ENCODE results near the gene HIVEP1. TPM values are rescaled to one million over a fixed set of nuclear protein-coding genes. Genes with fewer than 3 reads are reported as not detected.
A peak's percentile ranks its signal among the peaks of the same experiment; 100 is the strongest.

HIVEP1 gene
- total RNA-seq, 1 experiment from 2014 or later, result 16.3 TPM

GRCh38 chr6:12001706-12002435 lies 10.2 kb upstream of the HIVEP1 start:
- Histone ChIP-seq H3K9me3 (replicated peaks) (no peaks in the 10 kb centered on the region), H3K4me3 (no peak overlapping the region), H3K4me1 (replicated peaks) (no peaks in the 10 kb centered on the region), H3K27ac (no peak overlapping the region), H3K36me3 (no peaks in the 10 kb centered on the region), H3K27me3 (replicated peaks) (no peaks in the 10 kb centered on the region)
- no peak for DNase-seq (ENCODE audit: low read depth in 1 of 2, low spot score in 2 of 2)

- H3K4me3 ChIP-seq, result no peak overlapping the region
- DNase-seq (ENCODE audit: low read depth in 1 of 2, low spot score in 2 of 2), result no peak
- H3K4me1 ChIP-seq (replicated peaks), result peaks cover 13% of the 10 kb centered on the region
- H3K9me3 ChIP-seq (replicated peaks), result no peaks in the 10 kb centered on the region
- no peaks in the 10 kb centered on the region for H3K27me3 ChIP-seq (replicated peaks)
- no peak overlapping the region for H3K27ac ChIP-seq
- no peaks in the 10 kb centered on the region for H3K36me3 ChIP-seq
Observed at GRCh38 chr6:12007473-12007872, 4.6 kb upstream of the HIVEP1 start.

GRCh38 chr6:12007887-12008286 lies 4.2 kb upstream of the HIVEP1 start:
- H3K27me3 ChIP-seq (replicated peaks), result no peaks in the 10 kb centered on the region
- H3K27ac ChIP-seq, result peak overlapping the region; percentile 94; the same call in 1 of the 2 replicates
- no peaks in the 10 kb centered on the region for H3K36me3 ChIP-seq
- DNase-seq (ENCODE audit: low read depth in 1 of 2, low spot score in 2 of 2), result no peak
- peaks cover 13% of the 10 kb centered on the region for H3K4me1 ChIP-seq (replicated peaks)
- H3K9me3 ChIP-seq (replicated peaks), result no peaks in the 10 kb centered on the region
- peak overlapping the region; percentile 63 for H3K4me3 ChIP-seq

- H3K4me3 ChIP-seq, result peak overlapping the region; percentile 63
- H3K27me3 ChIP-seq (replicated peaks), result no peaks in the 10 kb centered on the region
- peak overlapping the region; percentile 94 for H3K27ac ChIP-seq
- H3K4me1 ChIP-seq (replicated peaks), result peaks cover 14% of the 10 kb centered on the region
- H3K36me3 ChIP-seq, result no peaks in the 10 kb centered on the region
- H3K9me3 ChIP-seq (replicated peaks), result no peaks in the 10 kb centered on the region
- DNase-seq (ENCODE audit: low read depth in 1 of 2, low spot score in 2 of 2), result peak; percentile 83 to 86
Observed at GRCh38 chr6:12008366-12009179, 3.5 kb upstream of the HIVEP1 start.

GRCh38 chr6:12009180-12009685 lies 2.9 kb upstream of the HIVEP1 start:
- peak in 1 of 2 experiments; percentile 54 for DNase-seq (ENCODE audit: low read depth in 1 of 2, low spot score in 2 of 2)
- peak overlapping the region; percentile 63 for H3K4me3 ChIP-seq
- peaks cover 21% of the 10 kb centered on the region for H3K4me1 ChIP-seq (replicated peaks)
- no peaks in the 10 kb centered on the region for H3K36me3 ChIP-seq
- no peaks in the 10 kb centered on the region for H3K27me3 ChIP-seq (replicated peaks)
- no peaks in the 10 kb centered on the region for H3K9me3 ChIP-seq (replicated peaks)
- peak overlapping the region; percentile 94 for H3K27ac ChIP-seq

GRCh38 chr6:12009876-12010634 lies 2.1 kb upstream of the HIVEP1 start:
- peaks cover 7% of the 10 kb centered on the region for H3K36me3 ChIP-seq
- no peaks in the 10 kb centered on the region for H3K9me3 ChIP-seq (replicated peaks)
- peak overlapping the region; percentile 94 for H3K27ac ChIP-seq
- peak overlapping the region; percentile 63 for H3K4me3 ChIP-seq
- peak in 1 of 2 experiments; percentile 31 for DNase-seq (ENCODE audit: low read depth in 1 of 2, low spot score in 2 of 2)
- no peaks in the 10 kb centered on the region for H3K27me3 ChIP-seq (replicated peaks)
- peaks cover 27% of the 10 kb centered on the region for H3K4me1 ChIP-seq (replicated peaks)

- peak in 1 of 2 experiments; percentile 72 for DNase-seq (ENCODE audit: low read depth in 1 of 2, low spot score in 2 of 2)
- Histone ChIP-seq H3K4me1 (replicated peaks) (peaks cover 27% of the 10 kb centered on the region), H3K27ac (peak overlapping the region; percentile 94), H3K36me3 (peaks cover 12% of the 10 kb centered on the region), H3K27me3 (replicated peaks) (no peaks in the 10 kb centered on the region), H3K9me3 (replicated peaks) (no peaks in the 10 kb centered on the region), H3K4me3 (peak overlapping the region; percentile 63)
Observed at GRCh38 chr6:12010635-12011275, 1.4 kb upstream of the HIVEP1 start.

GRCh38 chr6:12011276-12012037 lies 655 bp upstream of the HIVEP1 start:
- peaks cover 27% of the 10 kb centered on the region for H3K4me1 ChIP-seq (replicated peaks)
- H3K36me3 ChIP-seq, result peaks cover 19% of the 10 kb centered on the region
- peak overlapping the region; percentile 94 for H3K27ac ChIP-seq
- peak; percentile 95 to 99 for DNase-seq (ENCODE audit: low read depth in 1 of 2, low spot score in 2 of 2)
- H3K4me3 ChIP-seq, result peak overlapping the region; percentile 63
- no peaks in the 10 kb centered on the region for H3K9me3 ChIP-seq (replicated peaks)
- H3K27me3 ChIP-seq (replicated peaks), result no peaks in the 10 kb centered on the region

GRCh38 chr6:12012558-12013306 lies 620 bp downstream of the HIVEP1 start:
- Histone ChIP-seq H3K9me3 (replicated peaks) (no peaks in the 10 kb centered on the region), H3K27ac (peak overlapping the region; percentile 85), H3K36me3 (peaks cover 31% of the 10 kb centered on the region), H3K4me3 (peak overlapping the region; percentile 63), H3K4me1 (replicated peaks) (peaks cover 27% of the 10 kb centered on the region), H3K27me3 (replicated peaks) (no peaks in the 10 kb centered on the region)
- peak in 1 of 2 experiments; percentile 93 for DNase-seq (ENCODE audit: low read depth in 1 of 2, low spot score in 2 of 2)

GRCh38 chr6:12013307-12013719 lies 1.2 kb downstream of the HIVEP1 start:
- no peaks in the 10 kb centered on the region for H3K27me3 ChIP-seq (replicated peaks)
- H3K27ac ChIP-seq, result peak overlapping the region; percentile 85
- H3K36me3 ChIP-seq, result peaks cover 36% of the 10 kb centered on the region
- no peaks in the 10 kb centered on the region for H3K9me3 ChIP-seq (replicated peaks)
- peaks cover 22% of the 10 kb centered on the region for H3K4me1 ChIP-seq (replicated peaks)
- peak overlapping the region; percentile 63 for H3K4me3 ChIP-seq
- peak in 1 of 2 experiments; percentile 93 for DNase-seq (ENCODE audit: low read depth in 1 of 2, low spot score in 2 of 2)

- Histone ChIP-seq H3K27me3 (replicated peaks) (no peaks in the 10 kb centered on the region), H3K36me3 (peaks cover 39% of the 10 kb centered on the region), H3K4me3 (peak overlapping the region; percentile 63), H3K27ac (peak overlapping the region; percentile 85), H3K4me1 (replicated peaks) (peaks cover 21% of the 10 kb centered on the region), H3K9me3 (replicated peaks) (no peaks in the 10 kb centered on the region)
- DNase-seq (ENCODE audit: low read depth in 1 of 2, low spot score in 2 of 2), result peak; percentile 74 to 82
Observed at GRCh38 chr6:12014027-12014872, 2.1 kb downstream of the HIVEP1 start.
